Airway epithelial cell (primary cell): ENCODE data around the gene UGT1A10. TPM values are rescaled to one million over a fixed set of nuclear protein-coding genes. Genes with fewer than 3 reads are reported as not detected.

Experiments
- total RNA-seq: library from RNA; depleted of rRNA; stranded (reverse); fragments of >200 nt; gene quantifications from 2 replicates; pipeline ENCODE4 v1.2.3, GENCODE V29; 2015

UGT1A10 gene
- total RNA-seq = not detected in 2 replicates

DNA sequence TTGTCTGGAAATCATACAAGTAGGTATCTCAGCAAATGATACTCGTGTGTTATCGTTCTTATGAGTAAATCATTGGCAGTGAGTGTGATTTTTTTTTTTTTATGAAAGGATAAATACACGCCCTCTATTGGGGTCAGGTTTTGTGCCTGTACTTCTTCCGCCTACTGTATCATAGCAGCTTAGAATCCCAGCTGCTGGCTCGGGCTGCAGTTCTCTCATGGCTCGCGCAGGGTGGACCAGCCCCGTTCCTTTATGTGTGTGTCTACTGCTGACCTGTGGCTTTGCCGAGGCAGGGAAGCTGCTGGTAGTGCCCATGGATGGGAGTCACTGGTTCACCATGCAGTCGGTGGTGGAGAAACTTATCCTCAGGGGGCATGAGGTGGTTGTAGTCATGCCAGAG is at the start of gene UGT1A10:
UGT1A10 (plus strand) TSS at position 143 of the 400 bp plus-strand sequence; CDS start at position 218, 75 bp downstream.

DNA sequence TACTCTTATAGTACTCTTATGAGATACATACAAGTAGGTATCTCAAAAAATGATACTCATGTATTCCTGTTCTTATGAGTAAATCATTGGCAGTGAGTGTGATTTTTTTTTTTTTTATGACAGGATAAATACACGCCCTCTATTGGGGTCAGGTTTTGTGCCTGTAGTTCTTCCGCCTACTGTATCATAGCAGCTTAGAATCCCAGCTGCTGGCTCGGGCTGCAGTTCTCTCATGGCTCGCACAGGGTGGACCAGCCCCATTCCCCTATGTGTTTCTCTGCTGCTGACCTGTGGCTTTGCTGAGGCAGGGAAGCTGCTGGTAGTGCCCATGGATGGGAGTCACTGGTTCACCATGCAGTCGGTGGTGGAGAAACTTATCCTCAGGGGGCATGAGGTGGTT is 18.8 kb upstream of the UGT1A10 start, which contains the start of gene UGT1A8:
UGT1A8 (plus strand) TSS at position 158 of the 400 bp plus-strand sequence; CDS start at position 233, 75 bp downstream.

DNA sequence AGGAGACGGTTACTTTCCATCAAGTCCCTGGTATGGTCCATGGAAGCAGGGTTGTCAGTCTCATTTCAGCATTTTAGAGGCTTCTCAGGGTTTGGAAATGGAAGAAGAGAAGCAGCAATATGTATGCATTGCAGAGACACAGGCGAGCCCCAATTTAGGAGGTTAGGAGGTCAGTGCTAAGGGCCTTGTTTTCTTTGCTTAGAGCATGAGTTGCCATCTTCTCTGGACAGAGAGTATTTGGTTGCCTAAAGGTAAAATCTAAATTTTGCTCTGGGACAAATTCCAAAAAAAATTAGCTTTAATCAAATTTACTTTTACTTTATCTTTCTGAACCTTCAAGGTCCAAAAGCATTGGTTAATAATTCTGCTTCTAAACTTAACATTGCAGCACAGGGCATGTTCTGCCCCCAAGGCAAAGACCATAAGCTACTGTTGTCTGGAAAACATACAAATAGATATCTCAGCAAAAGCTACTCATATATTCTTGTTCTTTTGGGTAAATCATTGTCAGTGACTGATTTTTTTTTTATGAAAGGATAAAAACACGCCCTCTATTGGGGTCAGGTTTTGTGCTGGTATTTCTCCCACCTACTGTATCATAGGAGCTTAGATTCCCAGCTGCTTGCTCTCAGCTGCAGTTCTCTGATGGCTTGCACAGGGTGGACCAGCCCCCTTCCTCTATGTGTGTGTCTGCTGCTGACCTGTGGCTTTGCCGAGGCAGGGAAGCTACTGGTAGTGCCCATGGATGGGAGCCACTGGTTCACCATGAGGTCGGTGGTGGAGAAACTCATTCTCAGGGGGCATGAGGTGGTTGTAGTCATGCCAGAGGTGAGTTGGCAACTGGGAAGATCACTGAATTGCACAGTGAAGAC is 35.3 kb downstream of the UGT1A10 start, which contains the start of gene UGT1A9:
UGT1A9 (plus strand) TSS at position 609 of the 872 bp plus-strand sequence; CDS start at position 646, 37 bp downstream.

DNA sequence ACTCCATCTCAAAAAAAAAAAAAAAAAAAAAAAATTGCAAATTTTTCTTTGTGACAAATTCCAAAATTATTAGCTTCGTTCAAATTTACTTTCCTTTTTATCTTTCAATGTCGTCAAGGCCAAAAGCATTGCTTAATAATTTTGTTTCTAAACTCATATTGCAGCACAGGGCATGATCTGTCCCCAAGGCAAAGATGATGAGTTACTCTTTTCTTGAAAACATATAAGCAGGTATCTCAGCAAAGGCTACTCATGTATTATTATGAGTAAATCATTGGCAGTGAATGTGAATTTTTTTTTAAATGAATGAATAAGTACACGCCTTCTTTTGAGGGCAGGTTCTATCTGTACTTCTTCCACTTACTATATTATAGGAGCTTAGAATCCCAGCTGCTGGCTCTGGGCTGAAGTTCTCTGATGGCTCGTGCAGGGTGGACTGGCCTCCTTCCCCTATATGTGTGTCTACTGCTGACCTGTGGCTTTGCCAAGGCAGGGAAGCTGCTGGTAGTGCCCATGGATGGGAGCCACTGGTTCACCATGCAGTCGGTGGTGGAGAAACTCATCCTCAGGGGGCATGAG is 45.4 kb downstream of the UGT1A10 start, which contains the start of gene UGT1A7:
UGT1A7 (plus strand) TSS at position 381 of the 579 bp plus-strand sequence; CDS start at position 418, 37 bp downstream.

DNA sequence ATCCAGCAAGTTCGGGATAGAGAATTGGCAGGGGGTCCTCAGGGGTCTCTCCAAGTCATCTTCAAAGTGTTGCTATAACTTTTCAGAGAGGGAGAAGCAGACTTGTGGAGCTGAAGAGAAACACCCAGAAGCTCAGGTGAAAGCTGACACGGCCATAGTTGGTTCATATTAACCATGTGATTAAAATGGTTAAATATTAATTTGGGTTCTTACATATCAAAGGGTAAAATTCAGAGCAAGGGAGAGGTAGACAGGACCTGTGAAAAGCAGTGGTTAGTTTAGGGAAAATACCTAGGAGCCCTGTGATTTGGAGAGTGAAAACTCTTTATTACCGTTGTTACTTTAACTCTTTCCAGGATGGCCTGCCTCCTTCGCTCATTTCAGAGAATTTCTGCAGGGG is 56.4 kb downstream of the UGT1A10 start, which contains the start of gene UGT1A6:
UGT1A6 (plus strand) TSS at position 243 of the 400 bp plus-strand sequence; CDS start at position 358, 115 bp downstream.

DNA sequence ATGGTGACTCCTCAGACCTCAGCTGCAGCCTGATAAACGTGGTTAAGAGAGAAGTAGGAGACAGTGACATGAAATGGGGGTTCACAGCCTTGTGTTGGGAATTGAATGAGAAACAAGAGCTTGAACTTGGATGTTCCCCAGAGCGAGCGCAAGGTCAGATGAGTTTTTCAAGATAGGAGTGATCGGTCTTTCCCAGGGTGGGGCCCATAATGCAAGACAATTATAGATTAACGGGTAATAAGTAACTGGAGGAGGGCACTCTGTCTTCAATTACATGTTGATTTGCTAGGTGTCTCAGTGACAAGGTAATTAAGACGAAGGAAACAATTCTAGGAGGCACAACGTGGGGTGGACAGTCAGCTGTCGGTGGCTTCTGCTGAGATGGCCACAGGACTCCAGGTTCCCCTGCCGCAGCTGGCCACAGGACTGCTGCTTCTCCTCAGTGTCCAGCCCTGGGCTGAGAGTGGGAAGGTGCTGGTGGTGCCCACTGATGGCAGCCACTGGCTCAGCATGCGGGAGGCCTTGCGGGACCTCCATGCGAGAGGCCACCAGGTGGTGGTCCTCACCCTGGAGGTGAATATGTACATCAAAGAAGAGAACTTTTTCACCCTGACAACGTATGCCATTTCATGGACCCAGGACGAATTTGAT is 76.5 kb downstream of the UGT1A10 start, which contains the start of gene UGT1A5:
UGT1A5 (plus strand) TSS at position 297 of the 651 bp plus-strand sequence; CDS start at position 382, 85 bp downstream.

DNA sequence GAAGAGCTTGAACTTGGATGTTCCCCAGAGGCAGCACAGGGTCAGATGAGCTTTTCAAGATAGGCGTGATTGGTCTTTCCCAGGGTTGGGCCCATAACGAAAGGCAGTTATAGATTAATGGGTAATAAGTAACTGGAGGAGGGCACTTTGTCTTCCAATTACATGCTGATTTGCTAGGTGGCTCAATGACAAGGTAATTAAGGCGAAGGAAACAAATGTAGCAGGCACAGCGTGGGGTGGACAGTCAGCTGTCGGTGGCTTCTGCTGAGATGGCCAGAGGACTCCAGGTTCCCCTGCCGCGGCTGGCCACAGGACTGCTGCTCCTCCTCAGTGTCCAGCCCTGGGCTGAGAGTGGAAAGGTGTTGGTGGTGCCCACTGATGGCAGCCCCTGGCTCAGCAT is 82.3 kb downstream of the UGT1A10 start, which contains the start of gene UGT1A4:
UGT1A4 (plus strand) TSS at position 185 of the 400 bp plus-strand sequence; CDS start at position 270, 85 bp downstream.

DNA sequence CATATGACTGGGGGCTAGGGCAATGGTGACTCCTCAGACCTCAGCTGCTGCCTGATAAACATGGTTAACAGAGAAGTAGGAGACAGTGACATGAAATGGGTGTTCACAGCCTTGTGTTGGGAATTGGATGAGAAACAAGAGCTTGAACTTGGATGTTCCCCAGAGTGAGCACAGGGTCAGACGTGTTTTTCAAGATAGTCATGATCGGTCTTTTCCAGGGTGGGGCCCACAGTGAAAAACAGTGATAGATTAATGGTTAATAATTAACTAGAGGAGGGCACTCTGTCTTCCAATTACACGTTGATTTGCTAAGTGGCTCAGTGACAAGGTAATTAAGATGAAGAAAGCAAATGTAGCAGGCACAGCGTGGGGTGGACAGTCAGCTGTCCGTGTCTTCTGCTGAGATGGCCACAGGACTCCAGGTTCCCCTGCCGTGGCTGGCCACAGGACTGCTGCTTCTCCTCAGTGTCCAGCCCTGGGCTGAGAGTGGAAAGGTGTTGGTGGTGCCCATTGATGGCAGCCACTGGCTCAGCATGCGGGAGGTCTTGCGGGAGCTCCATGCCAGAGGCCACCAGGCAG is 92.6 kb downstream of the UGT1A10 start, which contains the start of gene UGT1A3:
UGT1A3 (plus strand) TSS at position 320 of the 579 bp plus-strand sequence; CDS start at position 405, 85 bp downstream.

DNA sequence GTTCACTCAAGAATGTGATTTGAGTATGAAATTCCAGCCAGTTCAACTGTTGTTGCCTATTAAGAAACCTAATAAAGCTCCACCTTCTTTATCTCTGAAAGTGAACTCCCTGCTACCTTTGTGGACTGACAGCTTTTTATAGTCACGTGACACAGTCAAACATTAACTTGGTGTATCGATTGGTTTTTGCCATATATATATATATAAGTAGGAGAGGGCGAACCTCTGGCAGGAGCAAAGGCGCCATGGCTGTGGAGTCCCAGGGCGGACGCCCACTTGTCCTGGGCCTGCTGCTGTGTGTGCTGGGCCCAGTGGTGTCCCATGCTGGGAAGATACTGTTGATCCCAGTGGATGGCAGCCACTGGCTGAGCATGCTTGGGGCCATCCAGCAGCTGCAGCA is 123.8 kb downstream of the UGT1A10 start, which contains the start of gene UGT1A1:
UGT1A1 (plus strand) TSS at position 228 of the 400 bp plus-strand sequence; CDS start at position 246, 18 bp downstream.

DNA sequence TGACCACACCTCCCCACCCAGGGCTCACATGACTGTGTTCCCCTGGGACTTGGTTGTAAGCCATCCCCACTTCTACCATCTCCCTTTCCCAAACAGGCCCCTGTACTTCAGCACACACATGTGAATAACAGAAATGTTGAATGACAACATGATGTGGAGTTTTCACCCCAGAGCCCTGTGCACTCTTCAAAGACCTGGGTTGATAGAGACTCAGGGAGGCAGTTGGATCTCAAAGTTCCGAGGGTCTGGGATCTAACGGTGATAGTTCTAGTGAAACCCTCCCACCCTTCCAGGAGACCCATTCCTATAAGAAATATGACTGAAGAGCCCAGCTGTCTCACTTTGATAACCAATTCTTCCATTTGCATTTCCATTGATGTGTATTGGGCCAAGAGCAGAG is 141.8 kb downstream of the UGT1A10 start, which contains the start of gene MROH2A:
MROH2A (plus strand) TSS at position 301 of the 400 bp plus-strand sequence. CDS start 1,029 bp downstream, outside the sequence.

Other genes with a start within 250 kb of the UGT1A10 start
- 20.6 and 22.6 TPM in 2 replicates for gene USP40, start 69.7 kb upstream of the UGT1A10 start, total RNA-seq
- gene UGT1A8, start 18.8 kb upstream of the UGT1A10 start, total RNA-seq = 0.37 and 0.56 TPM in 2 replicates
- not detected in 2 replicates for gene UGT1A9, start 35.5 kb downstream of the UGT1A10 start, total RNA-seq
- gene UGT1A7, start 45.5 kb downstream of the UGT1A10 start, total RNA-seq = 0.37 and 0.49 TPM in 2 replicates
- gene UGT1A6, start 56.4 kb downstream of the UGT1A10 start, total RNA-seq = 35.8 and 38.9 TPM in 2 replicates
- 3.2 TPM in 1 of 2 replicates, not detected in the other for gene UGT1A5, start 76.5 kb downstream of the UGT1A10 start, total RNA-seq
- 0.33 TPM in 1 of 2 replicates, not detected in the other for gene UGT1A4, start 82.3 kb downstream of the UGT1A10 start, total RNA-seq
- 0.35 TPM in 1 of 2 replicates, not detected in the other for gene UGT1A3, start 92.6 kb downstream of the UGT1A10 start, total RNA-seq
- gene UGT1A1, start 123.8 kb downstream of the UGT1A10 start, total RNA-seq = 0.28 and 1.2 TPM in 2 replicates
- not detected in 2 replicates for gene MROH2A, start 141.9 kb downstream of the UGT1A10 start, total RNA-seq
- gene HJURP, start 218.1 kb downstream of the UGT1A10 start, total RNA-seq = 18.2 and 26.2 TPM in 2 replicates